ENCODE results near the gene CEND1.
A peak's percentile ranks its signal among the peaks of the same experiment; 100 is the strongest.

Gene CEND1

GRCh38 chr11:761526-762108 is 28.3 kb downstream of the CEND1 start:
- TF ChIP-seq CTCF (IDR thresholded peaks at IDR 0.05; ENCODE audit: insufficient read depth, low read depth, low read length, missing control alignments) = no peak
- H3K4me3 ChIP-seq (ENCODE audit: low read length) = no peak overlapping the region
- no peak for DNase-seq (ENCODE audit: low read depth)

GRCh38 chr11:760236-760635 is 29.7 kb downstream of the CEND1 start:
- no peak for TF ChIP-seq CTCF (IDR thresholded peaks at IDR 0.05; ENCODE audit: insufficient read depth, low read depth, low read length, missing control alignments)
- no peak overlapping the region for H3K4me3 ChIP-seq (ENCODE audit: low read length)
- no peak for DNase-seq (ENCODE audit: low read depth)

- H3K4me3 ChIP-seq (ENCODE audit: low read length) = no peak overlapping the region
- no peak for DNase-seq (ENCODE audit: low read depth)
Observed at GRCh38 chr11:749731-750130, 40.2 kb downstream of the CEND1 start.

GRCh38 chr11:748007-748359 is 41.9 kb downstream of the CEND1 start:
- no peak for DNase-seq (ENCODE audit: low read depth)

More at GRCh38 chr11:749731-750130, 40.2 kb downstream of the CEND1 start:
- TF ChIP-seq CTCF (IDR thresholded peaks at IDR 0.05; ENCODE audit: insufficient read depth, low read depth, low read length, missing control alignments) = no peak

GRCh38 chr11:747158-748006 is 42.5 kb downstream of the CEND1 start, which contains the start of gene TALDO1:
Gene TALDO1, plus strand, starts transcription at chr11:747464. Its CDS starts 18 bp downstream, at chr11:747482.
- peak within 1 kb of the TSS; percentile 70 for H3K4me3 ChIP-seq (ENCODE audit: low read length)
- peak; percentile 91 for DNase-seq (ENCODE audit: low read depth)
- no peak for TF ChIP-seq CTCF (IDR thresholded peaks at IDR 0.05; ENCODE audit: insufficient read depth, low read depth, low read length, missing control alignments)

More at GRCh38 chr11:748007-748359, 41.9 kb downstream of the CEND1 start:
- H3K4me3 ChIP-seq (ENCODE audit: low read length) = peak overlapping the region; percentile 70
- no peak for TF ChIP-seq CTCF (IDR thresholded peaks at IDR 0.05; ENCODE audit: insufficient read depth, low read depth, low read length, missing control alignments)

- TF ChIP-seq CTCF (IDR thresholded peaks at IDR 0.05; ENCODE audit: insufficient read depth, low read depth, low read length, missing control alignments) = no peak
- H3K4me3 ChIP-seq (ENCODE audit: low read length) = peak overlapping the region; percentile 62
- peak; percentile 38 for DNase-seq (ENCODE audit: low read depth)
Observed at GRCh38 chr11:746289-747157, 43.4 kb downstream of the CEND1 start.
